GM15510 (cell line): ENCODE data around the gene ZNF724.

Source experiments
- POLR2A ChIP-seq: IDR thresholded peaks from 3 replicates; pipeline ENCODE4 v1.6.1; 2011; ENCODE audit warnings: borderline replicate concordance; ENCODE audit not compliant: insufficient read length; ENCODE audit errors: extremely low read depth

Gene ZNF724

DNA sequence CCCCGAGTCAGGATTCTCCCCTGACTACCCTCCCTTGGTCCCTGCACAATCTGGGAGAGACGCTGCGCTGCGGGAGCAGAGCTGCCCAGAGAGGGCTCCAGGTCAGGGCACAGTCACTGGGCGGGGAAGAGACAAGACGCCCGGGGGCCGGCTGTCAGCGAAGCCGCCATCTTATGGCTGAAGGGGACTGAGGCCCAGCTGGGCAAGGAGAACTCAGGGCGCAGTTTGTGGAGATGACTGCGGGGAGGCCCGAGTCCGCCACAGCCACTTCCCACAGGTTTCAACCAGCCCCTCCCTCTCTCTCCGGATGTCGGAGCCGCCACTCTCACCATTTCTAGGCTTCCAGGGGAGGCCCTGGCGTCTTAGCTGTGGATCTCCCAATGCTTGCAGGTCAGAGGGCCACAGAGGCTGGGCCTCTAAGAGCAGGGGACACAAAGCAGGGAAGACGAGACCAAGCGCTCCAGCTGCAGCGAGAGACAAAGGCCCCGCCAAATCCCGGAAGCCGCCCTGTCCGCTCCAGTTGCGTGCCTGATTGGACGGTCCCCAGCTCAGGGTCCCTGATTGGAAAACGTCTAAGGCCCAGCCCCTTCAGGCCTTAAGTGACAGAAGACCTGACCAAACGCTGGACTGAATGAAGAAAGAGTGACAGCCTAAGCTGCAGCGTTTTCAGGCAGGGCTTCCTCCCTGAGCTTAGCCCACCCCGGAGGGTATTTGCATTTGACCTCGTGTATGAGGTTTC, at the start of gene ZNF724:
TSS of gene ZNF724 (minus strand) at position 484 of the 739 bp plus-strand sequence. CDS start at position 332, 152 bp downstream.
- peak; percentile 63 for TF ChIP-seq POLR2A

DNA sequence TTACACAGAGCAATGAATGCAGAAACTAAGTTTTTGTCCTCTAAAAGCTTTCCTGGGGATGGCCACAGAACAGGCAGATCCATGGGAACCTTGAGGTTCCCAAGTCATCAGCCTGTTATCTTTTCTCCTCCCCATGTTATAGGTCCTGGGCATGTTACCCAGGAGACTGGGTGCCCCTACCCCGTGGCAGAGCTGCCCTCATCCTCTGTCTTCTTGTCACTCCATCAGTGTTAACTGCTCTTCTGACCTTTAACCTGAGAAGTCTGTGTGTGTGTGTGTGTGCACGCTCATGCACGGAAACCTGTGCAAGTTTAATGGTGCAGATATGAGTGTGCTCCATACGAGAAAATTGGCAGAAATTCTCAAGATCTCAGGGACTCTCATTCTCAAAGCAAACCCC, 43.9 kb upstream of the ZNF724 start:
- no peak for TF ChIP-seq POLR2A

DNA sequence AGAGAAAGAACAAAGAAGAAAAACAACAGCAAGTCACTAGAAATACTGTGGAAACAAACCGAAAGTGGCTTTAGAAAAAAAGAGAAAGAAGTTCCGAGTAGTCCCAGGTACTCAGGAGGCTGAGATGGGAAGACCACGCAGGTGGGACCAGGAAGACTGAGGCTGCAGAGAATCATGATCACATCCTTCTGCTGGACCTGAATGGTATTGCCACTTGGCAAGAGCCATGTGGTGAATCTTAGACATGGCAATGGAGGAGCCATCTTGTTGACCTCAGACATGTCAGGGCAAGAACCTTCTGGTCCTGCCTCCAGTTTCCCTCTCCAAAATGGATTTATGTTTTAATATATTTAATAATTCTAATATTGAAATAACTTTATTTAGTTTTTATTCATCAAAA, 37.4 kb upstream of the ZNF724 start:
- no peak for TF ChIP-seq POLR2A

DNA sequence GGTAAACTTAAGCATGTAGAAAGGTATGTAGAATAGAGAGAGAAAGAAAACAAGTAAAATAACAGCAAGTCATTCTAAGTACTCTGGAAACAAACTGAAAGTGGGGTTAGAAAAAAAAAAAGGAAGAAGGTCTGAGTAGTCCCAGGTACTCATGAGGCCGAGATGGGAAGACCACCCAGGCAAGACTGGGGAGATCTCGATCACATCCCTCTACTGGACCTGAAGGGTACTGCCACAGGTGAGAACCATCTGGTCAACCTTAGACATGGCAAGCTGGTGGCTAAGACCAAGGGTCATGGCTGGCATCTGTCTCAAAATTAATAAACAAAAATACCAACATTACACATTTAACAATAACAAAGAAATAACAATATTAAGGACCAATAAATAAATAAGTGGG, 36.3 kb upstream of the ZNF724 start:
- TF ChIP-seq POLR2A = no peak

DNA sequence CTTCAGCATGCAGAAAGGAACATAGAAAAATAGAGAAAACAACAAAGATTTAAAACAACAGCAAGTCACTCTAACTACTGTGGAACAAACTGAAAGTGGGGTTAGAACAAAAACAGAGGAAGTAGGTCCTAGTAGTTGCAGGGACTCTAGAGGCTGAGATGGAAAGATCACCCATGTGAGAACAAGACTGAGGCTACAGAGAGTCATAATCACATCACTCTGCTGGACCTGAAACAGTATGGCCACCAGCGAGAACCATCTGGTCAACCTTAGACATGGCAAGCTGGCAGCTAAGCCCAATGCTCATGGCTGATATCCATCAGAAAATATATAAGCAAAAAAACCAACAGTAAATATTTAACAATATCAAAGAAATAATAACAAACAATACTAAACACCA, 35.8 kb upstream of the ZNF724 start:
- no peak for TF ChIP-seq POLR2A

DNA sequence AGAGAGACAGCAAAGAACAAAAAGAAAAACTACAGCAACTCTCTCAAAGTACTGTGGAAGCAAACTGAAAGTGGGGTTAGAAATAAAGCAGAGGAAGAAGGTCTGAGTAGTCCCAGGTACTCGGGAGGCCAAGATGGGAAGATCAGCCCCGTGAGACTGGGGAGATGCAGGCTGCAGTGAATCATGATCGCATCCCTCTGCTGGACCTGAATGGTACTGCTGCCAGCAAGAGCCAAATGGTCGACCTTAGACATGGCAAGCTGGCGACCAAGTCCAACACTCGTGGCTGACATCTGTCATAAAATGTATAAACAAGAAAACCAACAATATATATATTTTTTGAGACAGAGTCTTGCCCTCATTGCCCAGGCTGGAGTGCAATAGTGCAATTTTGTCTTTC, 33.7 kb upstream of the ZNF724 start:
- no peak for TF ChIP-seq POLR2A

DNA sequence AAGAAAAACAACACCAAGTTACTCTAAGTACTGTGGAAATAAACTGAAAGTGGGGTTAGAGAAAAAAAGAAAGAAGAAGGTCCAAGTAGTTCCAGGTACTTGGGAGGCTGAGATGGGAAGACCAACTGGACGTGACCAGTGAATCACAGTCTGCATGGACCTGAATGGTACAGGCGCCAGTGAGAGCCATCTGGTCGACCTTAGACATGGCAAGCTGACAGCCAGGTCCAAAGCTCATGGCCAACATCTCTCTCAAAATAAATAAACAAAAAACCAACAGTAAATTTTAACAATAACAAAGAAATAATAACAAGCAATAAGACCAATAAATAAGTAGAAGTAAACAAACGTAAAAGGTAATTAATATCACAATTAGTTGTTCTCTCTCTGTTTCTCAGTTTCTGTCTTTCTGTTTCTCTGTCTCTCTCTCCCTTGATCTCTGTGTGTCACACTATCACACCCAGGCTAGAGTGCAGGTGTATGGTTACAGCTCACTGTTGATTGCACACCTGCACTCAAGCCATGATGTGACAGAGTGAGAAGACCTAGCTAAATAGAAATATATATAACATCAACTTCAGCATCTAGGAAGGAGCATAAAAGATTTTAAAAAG, 31.6 kb upstream of the ZNF724 start:
- no peak for TF ChIP-seq POLR2A

DNA sequence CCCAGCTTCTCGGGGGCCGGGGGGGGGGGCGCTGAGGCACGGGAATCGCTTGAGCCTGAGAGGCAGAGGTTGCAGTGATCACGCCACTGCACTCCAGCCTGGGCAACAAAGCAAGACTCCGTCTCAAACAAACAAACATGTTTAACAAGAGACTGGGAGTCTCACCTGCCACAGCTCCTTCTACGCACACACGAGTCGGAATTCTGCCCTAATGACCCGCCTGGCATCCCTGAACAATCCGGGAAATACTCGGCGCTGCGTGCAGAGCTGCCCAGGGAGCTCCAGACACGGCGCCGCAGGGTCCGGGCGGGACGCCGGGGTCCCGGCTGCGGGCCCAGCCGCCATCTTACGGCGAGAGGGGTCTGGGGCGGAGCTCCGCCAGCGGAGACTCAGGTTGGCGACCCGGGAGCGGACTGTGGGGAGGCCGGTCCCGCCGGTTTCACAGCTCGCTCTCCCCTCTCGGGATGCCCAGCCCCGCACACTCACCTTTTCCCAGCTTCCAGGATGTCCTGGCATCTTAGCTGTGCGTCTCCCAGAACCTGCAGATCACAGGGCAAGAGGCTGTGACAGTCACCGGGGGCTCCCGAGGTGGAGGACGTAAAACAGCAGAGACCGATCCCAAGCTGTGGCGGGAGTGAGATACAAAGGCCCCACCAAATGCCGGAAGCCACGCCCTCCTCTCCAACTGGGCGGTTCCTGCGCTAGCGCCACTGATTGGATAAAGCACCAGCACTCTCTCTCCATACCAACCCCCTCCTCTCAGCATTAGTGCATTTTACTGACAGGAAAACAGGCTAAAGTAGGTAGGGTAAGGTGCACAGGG, 23.6 kb upstream of the ZNF724 start:
- TF ChIP-seq POLR2A = peak; percentile 83

DNA sequence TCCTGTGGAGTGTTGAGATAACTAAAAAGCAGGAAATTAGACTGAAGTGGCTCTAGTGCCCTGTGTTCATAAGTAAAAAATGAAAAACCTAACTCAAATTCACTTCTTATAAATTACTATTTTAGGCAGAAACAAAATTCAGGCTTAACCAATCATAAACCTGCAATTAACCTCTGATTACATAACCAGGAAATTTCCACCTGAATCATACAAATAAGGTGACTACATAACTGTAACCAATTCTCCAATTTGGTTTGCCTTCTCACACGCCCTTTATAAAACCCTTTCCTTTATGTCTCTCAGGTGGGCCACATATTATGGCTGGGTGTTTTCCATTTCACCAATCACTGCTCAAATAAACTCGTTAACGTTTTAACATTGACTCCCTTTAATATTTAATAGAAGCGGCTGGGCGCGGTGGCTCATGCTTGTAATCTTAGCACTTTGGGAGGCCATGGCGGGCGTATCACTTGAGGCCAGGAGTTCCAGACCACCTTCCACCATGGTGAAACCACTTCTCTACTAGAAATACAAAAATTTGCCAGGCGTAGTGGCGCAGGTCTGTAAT, 22.9 kb upstream of the ZNF724 start:
- TF ChIP-seq POLR2A = no peak

DNA sequence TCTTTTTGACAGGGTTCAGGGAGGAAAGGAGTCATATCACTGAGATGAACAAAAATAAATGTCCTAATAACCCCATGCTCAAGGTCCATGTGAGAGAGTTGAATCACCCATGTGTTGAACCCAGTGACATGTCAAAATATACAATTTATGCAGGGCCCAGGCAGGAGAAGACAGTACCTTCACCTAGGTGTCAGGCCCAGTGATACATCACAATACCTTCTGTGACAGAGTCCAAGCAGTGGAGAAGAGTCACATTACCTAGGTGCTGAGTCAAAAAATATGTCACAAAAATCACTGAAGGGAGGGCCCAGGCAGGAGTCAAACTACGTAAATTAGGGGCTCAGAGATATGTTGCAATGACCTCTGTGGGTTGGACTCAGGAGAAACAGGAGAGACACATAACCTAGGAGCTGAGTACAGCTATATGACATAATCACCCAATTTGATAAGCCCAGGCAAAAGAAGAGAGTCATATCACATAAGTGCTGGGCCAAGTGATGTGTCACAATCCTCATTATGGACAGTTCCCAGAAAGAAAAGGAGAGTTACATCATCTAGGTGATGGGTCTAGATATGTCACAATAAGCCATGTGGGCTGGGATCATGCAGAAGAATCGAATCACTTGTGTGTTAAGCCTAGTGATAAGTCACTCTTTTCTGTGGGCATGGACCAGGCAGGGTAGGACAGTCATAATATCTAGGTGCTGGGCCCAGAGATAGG, 13.8 kb upstream of the ZNF724 start:
- TF ChIP-seq POLR2A = no peak

DNA sequence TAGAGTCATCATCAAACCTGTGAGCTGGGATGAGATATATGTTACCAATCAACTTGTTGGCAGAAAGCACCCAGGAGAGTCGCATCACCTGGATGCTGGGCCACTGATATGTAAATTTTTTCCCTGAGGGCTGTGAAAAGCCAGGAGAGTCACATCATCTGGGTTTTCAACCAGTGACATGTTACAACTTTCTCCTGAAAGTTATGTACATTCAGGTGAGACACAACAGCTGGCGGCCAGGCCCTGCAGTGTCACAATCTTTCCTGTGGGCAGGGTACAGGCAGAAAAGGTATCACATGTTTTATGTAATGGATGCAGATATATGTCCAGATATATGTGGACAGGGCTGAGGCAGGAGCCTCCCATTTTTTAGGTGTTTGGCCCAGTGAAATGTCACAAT, 13.2 kb upstream of the ZNF724 start:
- TF ChIP-seq POLR2A = no peak

DNA sequence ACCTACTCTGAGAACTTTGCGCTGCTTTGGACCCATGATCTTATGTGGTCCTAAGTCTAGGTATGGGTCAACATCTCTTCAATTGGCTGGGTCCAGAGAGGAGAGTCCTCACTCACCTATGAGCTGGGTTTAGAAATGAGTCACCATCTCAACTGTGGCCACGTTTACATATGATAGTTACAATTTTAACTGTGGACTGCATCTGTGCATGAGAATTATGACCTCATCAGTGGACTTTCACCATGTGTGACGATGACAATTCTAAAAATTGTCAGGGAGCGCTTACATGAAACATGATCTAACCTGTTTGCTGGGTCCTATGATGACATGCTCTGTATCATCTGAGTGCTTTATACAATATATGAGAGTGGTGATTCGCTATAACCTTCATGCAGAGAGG, 12.7 kb upstream of the ZNF724 start:
- TF ChIP-seq POLR2A = no peak

DNA sequence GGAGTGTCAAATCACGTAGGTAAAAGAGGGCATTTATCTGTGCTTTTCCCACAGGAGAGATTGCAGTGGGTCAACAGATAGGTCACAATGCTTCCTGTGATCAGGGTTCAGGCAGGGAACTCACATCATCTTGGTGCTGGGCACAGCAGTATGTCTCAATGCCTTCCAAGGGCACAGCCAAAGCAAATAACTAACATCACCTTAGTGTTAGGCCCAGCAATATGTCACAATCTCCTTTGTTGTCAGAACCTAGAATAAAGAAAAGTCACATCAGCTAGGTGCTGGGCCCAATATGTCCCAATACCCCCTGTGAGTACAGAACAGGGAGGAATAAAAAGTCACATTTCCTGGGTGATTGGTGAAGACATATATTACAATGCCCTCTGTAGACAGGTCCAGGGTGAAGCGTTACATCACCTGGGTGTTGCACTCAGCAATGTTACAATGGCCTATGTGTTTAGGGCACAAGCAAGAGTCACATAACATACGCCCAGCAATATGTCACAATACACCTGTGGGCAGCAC, 11.4 kb upstream of the ZNF724 start:
- no peak for TF ChIP-seq POLR2A

DNA sequence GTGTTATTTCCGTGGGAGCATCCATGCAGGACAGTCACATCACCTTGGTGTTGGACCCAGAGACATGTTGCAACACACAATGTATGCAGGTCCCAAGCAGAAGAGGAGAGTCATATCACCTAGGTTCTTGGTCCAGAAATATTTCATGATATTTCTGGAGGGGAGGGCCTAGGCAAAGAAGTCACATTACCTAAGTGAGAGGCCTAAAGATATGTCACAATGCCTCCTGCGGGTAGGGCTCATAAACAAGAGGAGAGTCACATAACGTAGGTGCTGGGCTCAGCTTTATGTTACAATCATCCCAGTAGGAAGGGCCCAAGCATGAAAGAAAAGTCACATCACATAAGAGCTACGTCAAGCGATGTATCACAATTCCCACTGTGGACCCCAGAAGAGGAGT, 10.8 kb upstream of the ZNF724 start:
- no peak for TF ChIP-seq POLR2A
